HCT116 (cell line): Measurements from ENCODE around the gene SHANK2.

Source experiments
- CBX3 ChIP-seq: IDR thresholded peaks from 2 replicates; pipeline ENCODE4 v1.6.1; 2012; ENCODE audit warnings: low read depth
- CEBPB ChIP-seq: IDR thresholded peaks from 2 replicates; pipeline ENCODE4 v1.6.1; 2012; ENCODE audit warnings: low read depth
- EZH2phosphoT487 ChIP-seq: fragments of 200-600 bp; IDR thresholded peaks from 2 replicates; pipeline ENCODE4 v1.6.1; 2018; ENCODE audit warnings: antibody characterized with exemption, borderline replicate concordance
- YY1 ChIP-seq: IDR thresholded peaks from 2 replicates; pipeline ENCODE4 v1.6.1; 2011; ENCODE audit warnings: low read length, low read depth, moderate library complexity, mild to moderate bottlenecking; ENCODE audit not compliant: insufficient replicate concordance; ENCODE audit errors: extremely low read depth
- ZNF274 ChIP-seq: fragments of 200-500 bp; sonication (Bioruptor generic); IDR thresholded peaks from 2 replicates; pipeline ENCODE4 v1.6.1; 2014; ENCODE audit warnings: mild to moderate bottlenecking, low read depth, low read length, inconsistent platforms
- TF ChIP-seq, protein P1 (sequence below), 3 experiments: fragments of 200-600 bp in 1 of 3; sonication (generic) in 1 of 3; IDR thresholded peaks in 2 of 3; conservative IDR thresholded peaks in 1 of 3; 2 replicates each; pipeline ENCODE4 v1.5.1; 2012 to 2017; ENCODE audit warnings: low read depth in 2 of 3, low read length in 2 of 3, antibody characterized with exemption in 1 of 3, borderline replicate concordance in 1 of 3, control low read depth in 1 of 3, mild to moderate bottlenecking in 1 of 3, mixed read lengths in 1 of 3, mixed run types in 1 of 3, moderate library complexity in 1 of 3; ENCODE audit not compliant: insufficient read depth in 1 of 3
- TF ChIP-seq, protein P2 (sequence below): IDR thresholded peaks from 2 replicates; pipeline ENCODE4 v1.6.1; 2012

DNA sequence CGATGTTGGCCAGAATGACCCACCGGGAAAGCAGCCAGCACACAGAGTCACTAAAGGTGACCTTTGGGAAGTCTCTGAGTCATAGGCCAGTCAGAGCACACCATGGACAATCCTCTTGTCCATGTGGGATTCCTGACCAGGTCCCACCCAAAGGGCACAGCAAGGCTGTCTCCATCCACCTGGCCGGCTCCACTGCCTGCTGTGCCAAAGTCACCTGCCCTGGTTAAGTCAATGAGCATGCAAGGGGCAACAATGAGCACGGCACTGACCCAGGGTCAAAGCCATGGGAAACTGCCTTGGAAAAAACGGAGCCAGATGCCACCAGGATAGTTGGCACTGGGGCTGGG is 49.8 kb downstream of the SHANK2 start:
- no peak for TF ChIP-seq YY1
- TF ChIP-seq, protein P1, sequence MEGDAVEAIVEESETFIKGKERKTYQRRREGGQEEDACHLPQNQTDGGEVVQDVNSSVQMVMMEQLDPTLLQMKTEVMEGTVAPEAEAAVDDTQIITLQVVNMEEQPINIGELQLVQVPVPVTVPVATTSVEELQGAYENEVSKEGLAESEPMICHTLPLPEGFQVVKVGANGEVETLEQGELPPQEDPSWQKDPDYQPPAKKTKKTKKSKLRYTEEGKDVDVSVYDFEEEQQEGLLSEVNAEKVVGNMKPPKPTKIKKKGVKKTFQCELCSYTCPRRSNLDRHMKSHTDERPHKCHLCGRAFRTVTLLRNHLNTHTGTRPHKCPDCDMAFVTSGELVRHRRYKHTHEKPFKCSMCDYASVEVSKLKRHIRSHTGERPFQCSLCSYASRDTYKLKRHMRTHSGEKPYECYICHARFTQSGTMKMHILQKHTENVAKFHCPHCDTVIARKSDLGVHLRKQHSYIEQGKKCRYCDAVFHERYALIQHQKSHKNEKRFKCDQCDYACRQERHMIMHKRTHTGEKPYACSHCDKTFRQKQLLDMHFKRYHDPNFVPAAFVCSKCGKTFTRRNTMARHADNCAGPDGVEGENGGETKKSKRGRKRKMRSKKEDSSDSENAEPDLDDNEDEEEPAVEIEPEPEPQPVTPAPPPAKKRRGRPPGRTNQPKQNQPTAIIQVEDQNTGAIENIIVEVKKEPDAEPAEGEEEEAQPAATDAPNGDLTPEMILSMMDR (IDR thresholded peaks at IDR 0.05 in 2 of 3, conservative IDR thresholded peaks at IDR 0.05 in 1 of 3; ENCODE audit: borderline replicate concordance in 1 of 3, insufficient read depth in 1 of 3, low read depth in 2 of 3, low read length in 2 of 3), result no peak
- TF ChIP-seq ZNF274, result no peak
- TF ChIP-seq, protein P2, sequence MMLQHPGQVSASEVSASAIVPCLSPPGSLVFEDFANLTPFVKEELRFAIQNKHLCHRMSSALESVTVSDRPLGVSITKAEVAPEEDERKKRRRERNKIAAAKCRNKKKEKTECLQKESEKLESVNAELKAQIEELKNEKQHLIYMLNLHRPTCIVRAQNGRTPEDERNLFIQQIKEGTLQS, result no peak
- no peak for TF ChIP-seq CEBPB
- TF ChIP-seq CBX3, result no peak
- TF ChIP-seq EZH2phosphoT487, result no peak
